Measurements from ENCODE around the gene PPARA. TPM values are rescaled to one million over a fixed set of nuclear protein-coding genes. Genes with fewer than 3 reads are reported as not detected.

PPARA gene
- total RNA-seq, 1 donor from 2014 or later = 23.0 TPM

DNA sequence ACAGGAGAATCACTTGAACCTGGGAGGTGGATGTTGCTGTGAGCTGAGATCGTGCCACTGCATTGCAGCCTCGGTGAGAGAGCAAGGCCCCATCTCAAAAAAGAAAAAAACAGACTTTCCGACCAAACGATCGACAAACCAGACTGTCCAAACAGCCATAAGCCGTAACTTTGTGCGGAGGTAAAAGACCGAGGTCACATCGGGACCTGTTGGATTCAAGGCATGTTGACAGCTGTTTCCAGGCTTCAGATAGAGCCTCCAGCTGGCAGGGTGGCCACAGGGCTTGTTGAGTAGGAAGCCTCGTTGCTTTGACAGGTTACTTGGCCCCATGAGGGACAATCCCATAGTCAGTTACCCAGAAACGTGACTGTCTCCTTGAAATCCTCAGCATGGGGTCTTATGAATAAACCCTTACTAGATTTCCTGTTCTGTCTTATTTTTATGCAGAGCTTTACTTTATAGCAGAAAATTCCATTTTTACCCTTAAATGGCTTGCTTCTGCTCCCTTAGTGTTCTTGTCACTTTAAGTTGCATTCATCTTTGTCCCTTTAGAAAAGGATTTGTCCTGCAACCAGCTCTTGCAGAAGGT is 22.3 kb downstream of the PPARA start:
- no peak for ATAC-seq (ENCODE audit: low read depth)
- Mint-ChIP-seq H3K9me3 (no peaks in the 10 kb centered on the region), H3K27me3 (no peaks in the 10 kb centered on the region), H3K36me3 (ENCODE audit: low read depth) (peaks cover 14% of the 10 kb centered on the region), H3K4me3 (no peak overlapping the region), H3K27ac (no peak overlapping the region), H3K4me1 (peaks cover 12% of the 10 kb centered on the region)
- ChIA-PET POLR2A (no interaction called here), CTCF (no interaction called here)
- TF ChIP-seq, protein P1, sequence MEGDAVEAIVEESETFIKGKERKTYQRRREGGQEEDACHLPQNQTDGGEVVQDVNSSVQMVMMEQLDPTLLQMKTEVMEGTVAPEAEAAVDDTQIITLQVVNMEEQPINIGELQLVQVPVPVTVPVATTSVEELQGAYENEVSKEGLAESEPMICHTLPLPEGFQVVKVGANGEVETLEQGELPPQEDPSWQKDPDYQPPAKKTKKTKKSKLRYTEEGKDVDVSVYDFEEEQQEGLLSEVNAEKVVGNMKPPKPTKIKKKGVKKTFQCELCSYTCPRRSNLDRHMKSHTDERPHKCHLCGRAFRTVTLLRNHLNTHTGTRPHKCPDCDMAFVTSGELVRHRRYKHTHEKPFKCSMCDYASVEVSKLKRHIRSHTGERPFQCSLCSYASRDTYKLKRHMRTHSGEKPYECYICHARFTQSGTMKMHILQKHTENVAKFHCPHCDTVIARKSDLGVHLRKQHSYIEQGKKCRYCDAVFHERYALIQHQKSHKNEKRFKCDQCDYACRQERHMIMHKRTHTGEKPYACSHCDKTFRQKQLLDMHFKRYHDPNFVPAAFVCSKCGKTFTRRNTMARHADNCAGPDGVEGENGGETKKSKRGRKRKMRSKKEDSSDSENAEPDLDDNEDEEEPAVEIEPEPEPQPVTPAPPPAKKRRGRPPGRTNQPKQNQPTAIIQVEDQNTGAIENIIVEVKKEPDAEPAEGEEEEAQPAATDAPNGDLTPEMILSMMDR (IDR thresholded peaks at IDR 0.05) = no peak
- intact Hi-C loops (cut with micrococcal nuclease) = no loop called here
- no peak for DNase-seq

DNA sequence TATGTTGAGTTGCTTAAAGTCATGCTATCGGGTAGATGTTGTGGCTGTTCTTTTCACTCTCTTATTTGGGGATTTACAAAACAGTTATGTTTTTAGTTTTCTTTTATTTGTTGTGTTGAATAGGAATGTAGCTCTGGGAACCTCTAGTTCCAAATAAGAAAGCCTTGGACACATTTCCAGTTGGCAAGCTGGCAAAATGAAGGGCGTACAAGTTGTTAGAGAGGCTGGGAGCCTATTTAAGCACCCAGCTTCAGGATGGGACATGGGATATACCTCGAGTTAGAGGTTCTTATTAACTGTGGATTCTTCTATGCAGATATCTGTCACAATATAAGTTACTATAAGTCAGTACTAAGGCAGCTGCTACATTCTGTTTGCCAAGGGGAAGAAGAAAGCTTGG is 22.8 kb downstream of the PPARA start:
- ATAC-seq (ENCODE audit: low read depth) (no peak), DNase-seq (no peak)
- H3K4me3 Mint-ChIP-seq = no peak overlapping the region
- ChIA-PET CTCF (no interaction called here), POLR2A (no interaction called here)
- intact Hi-C loops (cut with micrococcal nuclease) = no loop called here
- no peaks in the 10 kb centered on the region for H3K27me3 Mint-ChIP-seq
- H3K27ac Mint-ChIP-seq = no peak overlapping the region
- peaks cover 19% of the 10 kb centered on the region for H3K36me3 Mint-ChIP-seq (ENCODE audit: low read depth)
- H3K4me1 Mint-ChIP-seq = peaks cover 12% of the 10 kb centered on the region
- TF ChIP-seq, protein P1 (IDR thresholded peaks at IDR 0.05) = no peak
- peaks cover under 1% of the 10 kb centered on the region for H3K9me3 Mint-ChIP-seq

- ChIA-PET CTCF (no interaction called here), POLR2A (no interaction called here)
- Mint-ChIP-seq H3K27ac (no peak overlapping the region), H3K27me3 (no peaks in the 10 kb centered on the region), H3K4me3 (no peak overlapping the region), H3K36me3 (ENCODE audit: low read depth) (peaks cover 38% of the 10 kb centered on the region), H3K9me3 (peaks cover 13% of the 10 kb centered on the region), H3K4me1 (peaks cover 10% of the 10 kb centered on the region)
- TF ChIP-seq, protein P1 (IDR thresholded peaks at IDR 0.05) = no peak
- no peak for ATAC-seq (ENCODE audit: low read depth)
- DNase-seq = no peak
- intact Hi-C loops (cut with micrococcal nuclease) = no loop called here
Observed at GRCh38 chr22:46175631-46176030, 25.3 kb downstream of the PPARA start.

DNA sequence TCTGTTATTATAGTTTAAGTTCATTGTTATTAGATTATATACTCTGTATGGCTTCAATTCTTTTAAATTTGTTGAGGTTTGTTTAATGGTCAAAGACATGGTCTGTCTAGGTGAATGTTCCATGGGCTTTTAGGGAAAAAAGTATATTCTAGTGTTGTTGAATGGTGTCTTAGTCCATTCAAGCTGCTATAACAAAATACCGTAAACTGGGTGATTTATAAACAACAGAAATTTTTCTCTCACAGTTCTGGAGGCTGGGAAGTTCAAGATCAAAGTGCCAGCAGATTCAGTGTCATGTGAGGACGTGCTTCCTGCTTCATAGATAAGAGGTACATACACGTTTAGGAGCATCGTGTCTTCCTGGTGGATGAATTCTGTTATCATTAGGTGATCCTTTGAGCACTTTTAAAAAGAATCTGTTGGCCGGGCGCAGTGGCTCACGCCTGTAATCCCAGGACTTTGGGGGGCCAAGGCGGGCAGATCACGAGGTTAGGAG is 26.2 kb downstream of the PPARA start:
- Mint-ChIP-seq H3K27me3 (no peaks in the 10 kb centered on the region), H3K27ac (no peak overlapping the region), H3K36me3 (ENCODE audit: low read depth) (peaks cover 46% of the 10 kb centered on the region), H3K4me3 (no peak overlapping the region), H3K9me3 (peaks cover 21% of the 10 kb centered on the region), H3K4me1 (peaks cover 7% of the 10 kb centered on the region)
- intact Hi-C loops (cut with micrococcal nuclease) = no loop called here
- POLR2A ChIA-PET = interaction anchor here (0.7 kb wide), 1 partner anchor 50 kb away, joined by 5 read pairs; no protein-coding TSS in a partner anchor
- CTCF ChIA-PET = no interaction called here
- DNase-seq (no peak), ATAC-seq (ENCODE audit: low read depth) (no peak)
- TF ChIP-seq, protein P1 (IDR thresholded peaks at IDR 0.05) = no peak

DNA sequence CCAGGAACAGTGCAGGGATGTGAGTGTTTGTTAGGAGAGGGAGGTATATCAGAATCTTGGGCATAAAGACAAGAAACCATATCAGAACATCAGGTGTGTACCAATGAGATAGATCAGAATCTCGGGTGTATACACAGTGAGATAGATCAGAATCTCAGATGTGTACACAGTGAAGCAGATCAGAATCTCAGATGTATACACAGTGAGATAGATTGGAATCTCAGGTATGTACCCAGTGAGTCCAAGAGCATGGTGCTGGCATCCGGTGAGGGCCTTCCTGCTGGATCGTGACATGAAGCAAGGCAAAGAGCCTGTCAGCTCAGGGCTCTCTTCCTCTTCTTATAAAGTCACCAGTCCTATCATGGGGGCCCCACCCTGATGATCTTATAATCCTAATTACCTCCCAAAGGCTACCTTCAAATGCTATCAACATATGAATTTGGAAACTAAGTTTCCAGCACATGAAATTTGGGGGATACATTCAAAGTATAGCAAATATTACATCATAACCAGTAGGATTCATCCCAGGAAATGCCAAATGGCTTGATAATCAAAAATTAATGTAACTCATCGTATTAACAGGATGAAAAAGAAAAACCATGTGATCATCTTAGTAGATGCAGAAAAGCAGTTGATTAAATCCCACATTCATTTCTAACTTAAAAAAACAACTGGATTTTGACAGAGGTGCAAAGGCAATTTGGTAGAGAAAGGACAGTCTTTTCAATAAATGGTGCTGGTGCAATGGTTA is 28.6 kb downstream of the PPARA start:
- ChIA-PET CTCF (no interaction called here), POLR2A (no interaction called here)
- no peak for DNase-seq
- Mint-ChIP-seq H3K4me1 (peaks cover 2% of the 10 kb centered on the region), H3K27ac (no peak overlapping the region), H3K4me3 (no peak overlapping the region), H3K9me3 (peaks cover 21% of the 10 kb centered on the region), H3K27me3 (no peaks in the 10 kb centered on the region), H3K36me3 (ENCODE audit: low read depth) (peaks cover 59% of the 10 kb centered on the region)
- intact Hi-C loops (cut with micrococcal nuclease) = no loop called here
- ATAC-seq (ENCODE audit: low read depth) = no peak
- TF ChIP-seq, protein P1 (IDR thresholded peaks at IDR 0.05) = no peak

All from activated B cell treated with CpG ODN at 0.5 μM for 24 hours (primary cell).